Activated gamma-delta T cell (primary cell): ENCODE results near the gene ABHD16B.
"Not testable (repeated sequence)": the region's sequence is repeated elsewhere in the genome, so short reads cannot be mapped to it uniquely, and the experiment has no call there.

Source experiments
- DNase-seq: peaks from one replicate; lab custom pipeline; 2025; lab: John Stamatoyannopoulos, UW

ABHD16B gene

DNA sequence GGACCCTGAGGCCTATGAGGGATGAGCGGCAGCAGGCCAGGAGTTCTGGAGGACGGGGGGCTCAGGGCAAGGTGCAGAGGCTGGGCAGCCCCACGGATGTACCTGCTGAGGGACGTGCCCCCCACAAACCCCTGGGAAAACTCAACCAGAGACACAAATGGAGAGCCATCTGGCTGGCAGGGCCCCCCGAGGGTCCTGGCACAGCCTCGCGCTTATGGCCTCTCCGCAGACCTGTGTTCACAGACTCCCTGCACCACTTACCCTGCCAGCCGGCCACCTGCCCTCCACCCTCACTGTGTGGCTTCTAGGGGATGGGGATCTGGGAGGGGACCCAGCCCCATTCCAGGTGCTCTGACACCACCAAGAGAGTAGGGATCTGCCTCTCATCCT is 26.8 kb upstream of the ABHD16B start:
- no peak for DNase-seq

DNA sequence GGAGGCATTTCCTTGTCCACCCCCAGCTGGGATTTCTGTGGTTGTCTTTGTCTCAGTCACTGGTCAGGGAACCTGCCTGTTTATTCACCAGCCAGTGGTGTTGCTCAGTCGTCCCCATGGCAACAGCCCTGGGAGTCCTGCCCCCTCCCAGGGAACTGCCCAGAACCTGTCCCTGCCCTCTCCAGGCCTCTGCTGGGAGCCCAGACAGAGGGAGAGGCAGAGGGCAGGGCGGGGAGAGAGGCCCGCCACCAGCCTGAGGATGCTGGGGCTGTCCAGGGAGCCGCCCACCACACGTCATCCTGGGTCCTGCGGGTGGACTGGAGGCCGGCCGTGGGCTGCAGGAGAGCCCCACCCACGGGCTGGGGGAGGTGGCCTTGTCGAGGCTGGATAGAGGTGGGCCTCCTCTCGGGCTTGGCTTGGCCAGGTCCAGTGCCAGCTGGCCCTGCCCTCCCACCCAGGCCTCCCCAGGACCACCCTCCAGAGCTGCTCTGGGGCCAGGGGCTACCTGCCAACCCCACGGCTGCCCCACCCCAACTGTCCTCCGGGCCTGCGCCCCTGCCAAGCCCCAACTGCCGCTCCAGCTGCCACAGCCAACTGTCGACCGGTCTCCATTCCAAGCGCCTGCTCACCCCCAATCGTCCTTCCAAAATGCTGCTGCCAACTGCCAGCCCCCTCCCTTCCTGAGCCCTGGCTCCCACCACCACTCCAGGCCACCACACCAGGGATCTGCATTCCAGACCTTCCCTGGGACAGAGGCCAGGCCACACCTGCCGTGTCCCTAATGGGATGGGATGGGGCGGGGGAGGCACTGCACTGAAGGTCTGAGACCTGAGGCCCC is 26.1 kb upstream of the ABHD16B start:
- DNase-seq, result no peak

DNA sequence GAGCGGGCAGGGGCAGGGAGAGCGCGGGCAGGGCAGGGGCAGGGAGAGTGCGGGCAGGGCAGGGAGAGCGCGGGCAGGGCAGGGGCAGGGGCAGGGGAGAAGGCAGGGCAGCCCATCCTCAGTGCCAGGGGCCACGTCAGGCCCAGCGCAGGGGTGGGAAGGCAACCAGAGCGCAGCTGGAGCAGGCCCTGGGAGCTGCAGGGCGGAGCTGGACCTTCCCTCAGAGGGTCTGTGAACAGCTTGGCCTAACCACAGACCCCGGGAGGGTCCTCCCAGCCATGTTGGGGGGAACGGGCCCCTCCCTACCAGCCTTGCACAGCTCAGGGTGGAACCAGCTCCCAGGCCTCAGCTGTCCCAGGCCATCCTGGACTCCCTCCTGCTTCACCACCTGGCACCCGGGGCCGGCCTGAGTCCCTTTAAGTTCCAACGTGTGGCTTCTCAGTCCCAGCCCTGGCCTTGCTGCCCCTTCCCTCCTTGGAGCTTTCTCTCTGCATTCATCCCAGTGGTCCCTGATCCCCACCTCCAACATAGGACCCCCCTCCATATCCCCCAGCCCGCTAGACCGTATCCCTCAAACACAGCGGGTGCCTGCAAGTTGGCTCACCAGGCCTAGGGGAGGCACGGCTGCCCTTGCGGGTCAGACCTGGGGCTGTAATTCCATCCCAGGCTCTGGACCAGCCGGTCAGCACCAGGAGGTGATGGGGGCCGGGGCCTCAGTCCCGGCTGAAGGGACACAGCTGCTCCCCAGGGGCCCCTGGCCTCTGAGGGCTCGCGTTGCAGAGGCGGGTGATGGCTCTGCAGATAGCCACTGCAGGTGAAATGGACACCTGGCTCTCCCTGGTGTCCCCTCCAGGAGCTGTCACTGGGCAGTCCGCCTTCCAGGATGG is 24.6 kb upstream of the ABHD16B start:
- no peak for DNase-seq

DNA sequence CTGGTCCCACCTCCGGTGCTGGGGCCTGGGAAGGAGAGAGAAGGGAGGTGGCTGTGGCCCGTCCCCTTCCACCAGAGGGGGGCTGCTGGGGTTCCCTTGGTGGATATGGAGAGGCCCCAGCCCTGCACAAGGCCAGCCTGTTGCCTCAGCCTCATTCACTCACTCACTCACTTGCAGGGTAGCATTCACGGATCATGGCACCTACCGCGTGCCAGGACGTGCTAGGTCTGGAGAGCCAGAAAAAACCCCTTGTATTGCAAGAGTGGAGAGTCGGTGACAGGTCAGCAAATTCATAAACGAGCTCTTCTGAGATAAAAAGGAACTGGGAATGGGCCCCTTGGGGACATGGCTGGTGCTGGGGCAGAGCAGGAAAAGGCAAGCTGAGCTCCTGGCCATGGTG is 23.8 kb upstream of the ABHD16B start:
- no peak for DNase-seq

DNA sequence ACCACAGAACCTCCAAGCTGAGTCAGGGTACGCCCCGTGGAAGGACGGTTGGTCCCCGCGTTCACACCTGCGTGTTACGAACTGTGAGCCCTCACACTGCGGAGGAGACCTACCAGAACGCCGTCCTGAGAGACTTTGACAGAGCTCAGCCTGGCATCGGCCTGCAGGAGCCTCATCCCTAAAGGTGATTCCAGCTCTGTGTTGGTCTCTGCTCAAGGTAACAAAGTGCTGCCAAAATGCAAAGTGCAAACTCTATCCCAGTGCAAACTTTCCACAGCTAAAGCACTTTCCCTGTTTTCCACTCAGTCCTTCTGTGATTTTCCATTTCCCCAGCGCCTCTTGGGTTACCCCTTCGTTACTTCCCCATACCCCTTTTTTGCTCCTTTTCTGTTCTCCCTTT is 21.7 kb upstream of the ABHD16B start:
- DNase-seq, result no peak

DNA sequence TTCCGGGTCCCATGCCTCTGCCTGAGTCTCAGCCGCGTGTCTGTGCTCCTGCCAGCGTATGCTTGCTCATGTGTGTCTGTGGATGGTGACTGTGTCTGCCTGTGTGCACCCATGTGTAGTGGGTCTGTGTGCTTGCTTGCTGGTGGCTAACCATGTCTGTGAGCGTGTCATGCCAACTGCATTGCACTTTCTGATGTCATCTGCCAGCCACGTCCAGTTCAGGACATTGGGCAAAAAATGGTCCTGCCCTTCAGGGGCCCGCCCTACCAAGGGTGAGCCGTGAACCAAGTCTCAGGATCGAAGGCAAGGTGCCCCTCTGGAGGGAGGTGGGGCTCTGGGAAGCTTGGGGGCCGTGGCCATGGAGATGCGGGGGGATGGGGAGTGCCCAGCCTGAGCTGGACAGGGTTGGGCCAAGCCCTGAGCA is 20.9 kb upstream of the ABHD16B start:
- DNase-seq, result no peak

DNA sequence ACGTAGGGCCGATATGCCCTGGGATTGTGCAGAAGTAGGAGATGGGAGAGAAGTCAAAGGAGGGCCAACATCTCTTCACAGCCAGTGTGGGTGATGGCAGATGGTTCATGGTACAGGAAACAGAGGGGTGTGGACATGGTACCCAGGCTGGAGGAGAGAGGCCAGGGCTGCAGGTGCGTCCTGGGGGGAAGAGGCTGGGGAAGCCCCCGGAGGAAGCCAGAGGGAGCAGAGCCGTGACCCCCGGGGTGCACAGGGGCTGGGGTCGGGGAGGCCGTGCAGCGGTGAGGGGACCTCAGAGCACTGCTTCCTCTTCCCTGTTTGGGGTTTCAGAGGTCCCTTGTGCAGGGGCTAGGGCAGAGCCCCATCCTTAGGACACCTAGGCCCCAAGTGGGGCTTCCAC is 19.0 kb upstream of the ABHD16B start:
- no peak for DNase-seq

DNA sequence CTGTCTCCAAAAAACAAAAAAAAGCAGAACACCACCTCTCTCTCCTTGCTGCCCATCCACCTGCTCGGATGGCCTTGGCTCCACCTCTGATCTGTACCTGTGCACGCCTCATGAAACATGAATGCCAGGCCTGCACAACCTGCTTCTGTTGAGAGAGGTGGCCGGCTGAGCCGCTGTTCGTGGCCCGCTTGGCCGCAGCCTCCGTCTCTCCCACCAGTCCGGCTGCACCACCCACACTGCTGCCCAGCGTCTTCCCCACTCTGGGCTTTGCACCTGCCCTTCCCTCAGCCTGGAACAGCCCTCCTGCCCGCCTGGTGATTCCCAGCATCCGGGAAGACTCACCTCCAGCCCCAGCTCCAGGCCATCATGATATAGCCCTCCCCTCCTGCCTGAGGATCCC is 18.1 kb upstream of the ABHD16B start:
- no peak for DNase-seq

DNA sequence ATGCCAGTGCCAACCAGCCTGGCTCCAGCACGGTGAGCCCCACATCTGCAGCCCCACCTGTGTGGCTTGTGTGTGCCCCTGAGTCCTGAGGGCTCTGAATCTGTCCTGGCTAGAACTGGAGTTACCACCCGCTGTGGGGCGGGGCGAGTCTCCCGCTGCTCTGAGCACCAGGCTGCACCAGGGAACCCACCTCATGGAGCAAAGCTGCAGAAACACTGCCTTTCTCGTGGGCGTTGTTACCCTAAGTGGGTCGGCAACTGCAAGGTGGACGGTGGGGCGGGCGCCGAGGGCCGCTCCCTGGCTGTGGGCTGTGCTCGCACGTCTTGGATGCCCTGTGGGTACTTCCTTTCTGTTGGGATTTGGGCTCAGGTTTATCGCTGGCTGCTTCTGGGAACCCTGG is 17.5 kb upstream of the ABHD16B start:
- no peak for DNase-seq

DNA sequence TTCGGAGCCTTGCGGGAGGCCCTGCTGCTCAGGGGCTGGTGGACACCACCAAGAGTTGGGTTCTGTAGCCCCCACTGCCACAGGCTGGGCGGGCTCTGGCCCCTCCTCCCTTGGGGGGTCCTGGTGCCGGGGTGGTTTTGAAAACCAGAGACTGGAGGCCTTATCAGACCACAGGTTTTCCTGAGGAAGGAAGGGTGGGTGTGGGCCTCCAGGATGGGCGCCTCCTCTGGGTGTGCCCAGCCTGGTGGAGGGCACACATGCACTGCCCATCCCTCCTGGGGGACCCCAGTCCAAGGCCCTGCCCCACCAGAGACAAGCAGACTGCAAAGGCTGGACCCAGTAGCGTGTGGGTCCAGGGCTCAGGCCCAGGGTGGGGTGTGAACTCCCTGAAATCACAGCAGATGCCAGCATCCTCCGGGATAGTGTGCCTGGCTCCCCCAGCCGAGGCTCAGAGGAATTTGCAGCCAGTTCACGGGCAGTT is 16.7 kb upstream of the ABHD16B start:
- DNase-seq, result no peak

DNA sequence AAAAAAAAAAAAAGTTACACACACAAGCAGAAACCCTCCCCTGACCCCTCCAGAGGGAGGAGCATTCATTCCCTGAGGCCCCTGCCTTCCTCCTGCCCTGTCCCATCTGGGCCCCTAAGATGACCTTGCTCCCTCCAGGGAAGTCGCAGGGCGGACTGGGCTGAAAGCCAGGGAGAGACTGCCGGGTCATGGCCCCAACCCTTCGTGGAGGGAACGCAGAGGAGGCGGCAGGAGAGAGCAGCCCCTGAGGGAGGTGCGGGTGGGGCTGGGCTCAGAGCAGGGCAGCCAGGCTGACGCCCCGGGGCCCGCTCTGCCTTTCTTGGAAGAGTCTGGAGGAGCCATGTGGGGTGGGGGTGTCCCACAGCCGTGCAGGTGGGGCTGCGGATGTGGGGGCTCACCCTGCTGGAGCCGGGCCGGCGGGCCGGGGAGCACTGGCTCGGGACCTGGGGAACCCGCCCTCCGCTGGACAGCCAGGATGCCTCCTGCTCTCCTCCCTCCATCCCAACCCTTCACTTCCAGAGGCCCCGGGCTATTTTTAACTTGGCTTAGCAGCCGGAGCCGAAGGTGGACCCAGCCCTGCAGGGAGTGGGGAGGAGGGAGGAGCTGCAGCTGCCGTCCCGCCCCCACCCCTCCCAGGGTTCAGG is 15.0 kb upstream of the ABHD16B start:
- DNase-seq, result no peak

DNA sequence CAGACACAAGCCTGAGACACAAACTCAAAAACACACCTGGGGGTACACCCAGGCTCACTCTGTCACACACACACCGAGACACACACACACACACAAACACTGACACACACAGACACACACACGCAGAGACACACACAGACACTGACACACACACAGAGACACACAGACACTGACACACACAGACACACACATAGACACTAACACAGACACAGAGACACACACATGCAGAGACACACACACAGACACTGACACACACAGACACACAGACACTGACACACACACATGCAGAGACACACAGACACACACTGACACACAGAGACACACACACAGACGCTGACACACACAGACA is 14.4 kb upstream of the ABHD16B start:
- no peak for DNase-seq

DNA sequence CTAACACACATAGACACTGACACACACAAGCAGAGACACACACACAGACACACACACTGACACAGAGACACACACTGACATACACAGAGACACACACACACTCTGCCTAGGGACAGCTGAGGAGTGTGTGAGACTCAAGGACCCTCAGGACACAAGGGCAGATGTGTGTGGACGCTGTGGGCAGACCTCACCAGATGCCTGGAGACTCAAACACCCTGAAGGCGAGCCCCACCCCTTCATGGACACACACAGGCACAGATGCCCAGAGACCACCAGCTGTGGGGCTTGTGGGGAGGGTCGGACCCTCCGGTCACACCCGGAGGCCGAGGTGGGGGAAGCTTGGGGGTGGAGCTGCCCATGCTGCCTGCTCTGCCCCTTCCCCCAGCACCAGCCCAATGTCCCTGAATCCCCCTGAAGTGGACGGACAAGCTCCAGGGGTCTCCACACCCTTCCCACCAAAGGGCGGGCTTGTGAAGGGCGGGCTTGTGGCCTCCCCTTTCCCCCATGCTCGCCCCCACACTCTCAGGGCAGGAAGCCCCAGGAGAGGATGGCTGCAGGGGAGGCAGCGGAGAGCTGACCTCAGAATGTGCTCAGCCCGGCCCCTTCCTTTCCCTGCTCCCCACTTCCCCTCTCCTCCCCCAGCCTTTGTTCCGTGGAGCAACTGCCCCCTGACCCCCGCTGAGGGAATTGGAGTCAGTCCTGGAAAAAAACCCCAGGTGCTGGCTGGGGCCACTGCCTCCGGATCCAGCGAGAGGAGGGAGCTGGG is 13.9 kb upstream of the ABHD16B start:
- DNase-seq, result no peak

DNA sequence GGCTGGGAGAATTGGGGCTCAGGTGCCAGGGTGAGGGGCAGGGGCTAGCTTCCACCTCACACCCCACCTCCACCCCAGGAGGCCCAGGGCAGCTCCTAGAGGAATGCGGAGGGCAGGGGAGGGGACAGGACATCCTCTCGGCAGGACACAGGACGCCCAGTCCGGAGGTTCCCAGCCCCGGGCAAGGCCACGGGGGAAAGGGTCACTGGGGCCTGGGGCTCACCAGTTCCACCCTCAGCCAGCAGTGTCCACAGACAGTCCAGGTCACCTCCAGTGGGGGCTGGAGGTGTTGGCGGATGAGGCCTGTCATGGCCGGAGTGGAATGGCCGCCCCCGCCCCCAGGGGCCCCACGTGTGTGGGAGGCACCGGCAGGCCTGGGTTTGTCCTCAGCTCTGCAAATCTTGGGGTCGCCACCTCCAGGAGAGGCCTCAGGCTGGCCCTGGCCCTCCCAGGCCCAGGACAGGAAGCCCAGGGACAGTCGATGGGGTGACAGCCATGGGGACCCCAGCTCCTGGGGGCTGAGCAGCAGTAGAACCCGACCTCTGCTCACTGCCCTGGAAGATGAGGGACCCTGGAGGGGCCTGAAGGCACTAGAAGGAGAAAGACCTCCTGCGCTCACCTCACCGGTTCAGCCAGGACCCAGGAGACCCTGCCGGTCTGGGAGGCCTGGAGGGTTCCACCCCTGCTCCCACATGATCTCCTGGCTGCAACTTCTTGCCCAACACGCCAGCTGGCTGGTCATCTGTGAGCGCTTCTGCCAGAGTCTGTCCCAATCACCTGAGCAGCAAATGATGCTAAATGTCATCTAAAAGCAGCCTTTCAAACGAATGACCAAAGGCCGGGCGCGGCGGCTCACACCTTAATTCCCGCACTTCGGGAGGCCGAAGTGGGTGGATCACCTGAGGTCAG is 13.0 kb upstream of the ABHD16B start:
- DNase-seq, result no peak

DNA sequence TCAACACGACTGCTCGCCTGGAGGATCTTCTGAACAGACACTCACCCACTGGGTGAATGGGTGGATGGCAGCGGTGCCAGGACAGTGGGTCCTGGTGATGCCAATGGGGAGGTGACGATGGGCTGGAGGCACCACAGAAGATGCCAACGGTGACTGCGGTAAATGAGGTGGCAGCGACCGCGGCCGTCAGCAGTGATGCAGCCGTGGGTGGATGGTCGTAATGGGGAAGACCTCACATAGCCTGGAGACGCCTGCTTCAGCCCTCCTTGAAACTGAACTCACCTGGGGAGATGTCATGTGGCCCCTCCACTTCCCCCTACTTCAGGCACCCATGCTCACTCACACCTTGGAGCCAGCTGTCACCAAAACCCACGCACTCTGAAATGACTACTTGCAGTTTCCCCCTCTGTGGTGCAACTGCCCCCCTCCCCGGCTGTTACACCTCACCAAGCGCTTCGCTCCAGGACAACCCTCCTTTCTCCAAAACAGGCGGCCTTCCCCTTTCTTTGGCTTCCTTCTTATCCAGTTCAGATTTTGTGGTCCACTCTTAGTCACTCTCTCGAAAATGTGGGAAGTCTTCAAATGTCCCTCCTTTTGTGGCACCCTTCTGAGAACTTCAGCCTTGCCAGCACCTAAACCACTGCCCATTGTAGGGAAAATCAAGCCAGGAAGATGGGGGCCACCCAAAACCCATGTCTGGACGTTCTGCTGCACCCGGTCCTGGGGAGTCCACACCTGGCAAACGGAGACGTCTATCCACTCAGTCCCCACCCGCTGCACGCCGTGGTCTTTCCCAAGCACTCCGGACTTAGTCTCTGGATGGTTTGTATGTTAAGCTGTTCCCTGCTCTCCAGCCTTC is 10.4 kb upstream of the ABHD16B start:
- DNase-seq, result no peak

DNA sequence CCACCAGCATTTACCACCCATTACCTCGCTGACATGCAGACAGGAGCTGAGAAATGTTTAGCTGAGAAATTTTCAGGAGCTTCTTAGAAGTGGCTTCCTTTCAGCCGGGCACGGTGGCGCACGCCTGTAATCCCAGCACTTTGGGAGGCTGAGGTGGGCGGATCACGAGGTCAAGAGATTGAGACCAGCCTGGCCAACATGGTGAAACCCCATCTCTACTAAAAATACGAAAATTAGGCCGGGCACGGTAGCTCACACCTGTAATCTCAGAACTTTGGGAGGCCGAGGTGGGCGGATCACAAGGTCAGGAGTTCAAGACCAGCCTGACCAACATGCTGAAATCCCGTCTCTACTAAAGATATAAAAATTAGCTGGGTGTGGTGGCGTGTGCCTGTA is 9.8 kb upstream of the ABHD16B start:
- not testable (repeated sequence) for DNase-seq

DNA sequence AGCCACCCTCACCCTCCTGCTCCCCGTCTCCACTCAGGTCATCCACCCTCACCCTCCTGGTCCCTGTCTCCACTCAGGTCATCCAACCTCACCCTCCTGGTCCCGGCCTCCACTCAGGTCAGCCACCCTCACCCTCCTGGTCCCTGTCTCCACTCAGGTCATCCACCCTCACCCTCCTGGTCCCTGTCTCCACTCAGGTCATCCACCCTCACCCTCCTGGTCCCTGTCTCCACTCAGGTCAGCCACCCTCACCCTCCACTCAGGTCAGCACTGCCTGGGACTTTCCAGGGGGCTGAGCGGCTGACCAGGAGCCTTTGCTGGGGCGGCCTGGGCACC is 7.6 kb upstream of the ABHD16B start:
- not testable (repeated sequence) for DNase-seq

DNA sequence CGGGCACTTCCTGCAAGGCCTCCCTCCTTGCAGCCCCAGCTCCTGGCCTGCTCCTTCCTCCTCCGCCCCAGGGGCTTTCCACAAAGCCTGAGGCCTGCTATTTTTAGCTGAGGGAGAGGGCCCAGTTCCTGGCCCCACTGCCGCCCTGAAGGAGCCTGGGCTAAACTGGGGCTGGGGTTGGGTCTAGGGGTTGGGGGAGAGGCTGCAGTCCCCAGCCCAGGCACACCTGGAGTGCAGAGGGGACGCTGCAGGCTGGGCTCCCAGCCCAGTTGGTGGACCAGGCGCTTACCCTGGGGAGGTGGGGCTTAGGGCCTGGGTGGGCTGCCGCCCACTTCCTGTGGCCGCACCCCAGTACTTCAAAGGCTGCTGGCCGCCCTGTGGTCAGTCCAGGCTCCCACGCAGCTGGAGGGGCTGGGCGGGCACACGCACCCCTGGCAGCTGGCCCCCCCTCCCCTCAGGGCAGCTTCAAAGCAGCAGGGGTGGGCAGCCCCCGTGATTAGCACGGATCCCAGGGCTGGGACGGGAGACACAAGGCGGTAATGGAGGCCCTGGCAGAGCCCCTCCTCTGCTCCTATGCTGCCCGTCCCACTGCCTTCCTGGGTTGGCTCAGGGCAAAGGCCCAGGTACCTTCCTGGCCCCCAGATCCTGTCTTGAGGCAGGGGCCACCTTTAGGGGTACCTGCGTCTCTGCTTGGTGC is 7.1 kb upstream of the ABHD16B start:
- DNase-seq, result no peak

DNA sequence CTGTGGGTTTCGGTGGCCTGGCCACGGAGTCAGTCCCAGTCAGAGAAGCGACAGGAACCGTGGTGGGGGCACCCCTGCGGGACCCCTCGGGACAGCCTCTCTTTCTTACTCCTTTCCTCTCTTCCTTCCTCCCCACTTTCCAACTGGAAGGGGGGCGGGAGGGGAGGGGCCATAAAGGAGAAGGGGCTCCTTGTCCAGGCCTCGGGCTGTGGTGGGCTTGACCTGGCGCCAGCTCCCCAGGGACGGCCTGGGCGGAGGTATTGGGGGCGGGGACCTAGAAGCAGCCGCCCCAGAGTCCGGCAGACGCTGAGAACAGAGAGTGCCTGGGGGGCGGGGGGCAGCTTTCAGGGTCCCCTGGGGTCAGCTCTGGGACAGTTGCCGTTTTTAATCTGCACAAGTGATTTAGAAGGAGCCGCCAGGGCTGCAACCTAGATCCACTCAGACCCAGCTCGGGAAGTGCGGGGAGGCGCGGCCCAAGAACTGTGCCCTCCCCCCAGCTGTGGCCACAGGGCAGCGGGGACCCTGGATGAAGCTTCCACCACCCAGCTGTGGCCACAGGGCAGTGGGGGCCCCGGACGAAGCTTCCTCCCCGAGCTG is 6.4 kb upstream of the ABHD16B start:
- no peak for DNase-seq
